ENCODE data around the gene ABL2.

The ABL2 gene

GRCh38 chr1:179156708-179157107 lies 72.8 kb downstream of the ABL2 start:
- Mint-ChIP-seq H3K9me3 (no peaks in the 10 kb centered on the region), H3K27ac (ENCODE audit: low read depth) (no peak overlapping the region), H3K36me3 (ENCODE audit: insufficient read depth) (peaks cover 1% of the 10 kb centered on the region), H3K4me3 (no peak overlapping the region), H3K27me3 (no peaks in the 10 kb centered on the region), H3K4me1 (peaks cover 17% of the 10 kb centered on the region)
- no peak for ATAC-seq (replicated peaks; ENCODE audit: extremely low read depth, poor library complexity, severe bottlenecking)
- no peak for DNase-seq (ENCODE audit: low spot score in 2 of 2)

DNA sequence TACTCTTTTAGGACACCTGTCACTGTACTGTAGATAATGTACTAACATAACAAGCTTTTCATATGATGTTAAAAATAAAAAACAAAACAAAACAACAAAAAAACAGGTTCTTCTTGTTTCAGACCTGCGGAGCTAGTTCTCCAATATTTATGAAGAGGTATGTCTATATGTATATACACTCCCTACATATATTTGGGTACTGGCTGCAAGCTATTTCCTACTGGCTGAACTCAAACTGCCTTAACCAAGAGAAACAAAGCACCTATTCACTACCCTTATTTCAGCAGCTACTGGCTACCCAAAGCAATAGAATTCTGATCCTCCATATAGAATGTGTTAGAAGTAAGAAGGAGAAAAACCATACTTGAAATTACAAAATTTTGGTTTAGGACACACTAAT lies 73.5 kb downstream of the ABL2 start:
- Mint-ChIP-seq H3K36me3 (ENCODE audit: insufficient read depth) (peaks cover 1% of the 10 kb centered on the region), H3K9me3 (no peaks in the 10 kb centered on the region), H3K27me3 (no peaks in the 10 kb centered on the region), H3K27ac (ENCODE audit: low read depth) (no peak overlapping the region), H3K4me1 (peaks cover 15% of the 10 kb centered on the region), H3K4me3 (no peak overlapping the region)
- ATAC-seq (replicated peaks; ENCODE audit: extremely low read depth, poor library complexity, severe bottlenecking) (no peak), DNase-seq (ENCODE audit: low spot score in 2 of 2) (no peak)

GRCh38 chr1:179155615-179156014 lies 73.9 kb downstream of the ABL2 start:
- DNase-seq (ENCODE audit: low spot score in 2 of 2): no peak
- Mint-ChIP-seq H3K9me3 (no peaks in the 10 kb centered on the region), H3K27ac (ENCODE audit: low read depth) (no peak overlapping the region), H3K27me3 (no peaks in the 10 kb centered on the region), H3K4me3 (no peak overlapping the region), H3K4me1 (peaks cover 15% of the 10 kb centered on the region), H3K36me3 (ENCODE audit: insufficient read depth) (peaks cover 1% of the 10 kb centered on the region)
- ATAC-seq (replicated peaks; ENCODE audit: extremely low read depth, poor library complexity, severe bottlenecking): no peak

DNA sequence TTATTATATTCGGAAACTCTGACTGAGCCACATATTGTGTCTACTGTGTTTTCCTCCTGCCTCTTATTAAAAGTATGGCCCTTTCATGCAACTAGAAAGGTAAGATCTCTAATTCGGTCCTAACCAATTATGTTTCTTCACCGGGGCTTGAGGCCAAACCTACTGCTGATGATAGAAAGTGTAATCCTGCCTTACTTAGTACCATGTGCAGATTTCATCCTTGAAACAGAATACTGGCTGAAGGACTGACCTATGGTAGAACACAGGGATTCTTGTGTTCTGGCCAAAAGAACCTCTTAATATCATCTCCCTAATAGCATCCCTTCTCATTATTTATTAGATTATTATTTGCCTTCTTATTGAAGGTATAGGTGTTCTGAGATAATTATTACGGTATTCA lies 75.0 kb downstream of the ABL2 start:
- ATAC-seq (replicated peaks; ENCODE audit: extremely low read depth, poor library complexity, severe bottlenecking) (no peak), DNase-seq (ENCODE audit: low spot score in 2 of 2) (no peak)
- no peak overlapping the region for H3K4me3 Mint-ChIP-seq
- peaks cover 15% of the 10 kb centered on the region for H3K4me1 Mint-ChIP-seq
- no peaks in the 10 kb centered on the region for H3K9me3 Mint-ChIP-seq
- no peak overlapping the region for H3K27ac Mint-ChIP-seq (ENCODE audit: low read depth)
- H3K27me3 Mint-ChIP-seq: no peaks in the 10 kb centered on the region
- H3K36me3 Mint-ChIP-seq (ENCODE audit: insufficient read depth): peaks cover 1% of the 10 kb centered on the region

DNA sequence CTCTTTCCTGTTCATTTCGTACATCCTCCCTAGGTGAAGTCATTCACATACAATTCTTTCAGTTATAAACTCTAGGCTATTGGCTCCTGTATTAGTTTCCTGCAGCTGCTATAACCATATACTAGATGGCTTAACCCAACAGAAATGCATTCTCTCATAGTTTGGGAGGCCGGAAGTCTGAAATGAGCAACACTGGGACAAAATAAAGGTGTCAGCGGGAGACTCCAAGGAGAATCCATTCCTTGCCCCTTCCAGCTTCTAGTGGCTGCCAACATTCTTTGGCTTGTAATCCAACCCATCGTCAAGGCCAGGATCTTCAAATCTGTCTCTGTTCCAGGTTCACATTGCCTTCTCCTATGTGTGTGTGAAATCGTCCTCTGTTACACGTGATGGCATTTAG lies 76.3 kb downstream of the ABL2 start:
- Mint-ChIP-seq H3K4me3 (no peak overlapping the region), H3K9me3 (no peaks in the 10 kb centered on the region), H3K27ac (ENCODE audit: low read depth) (no peak overlapping the region), H3K27me3 (no peaks in the 10 kb centered on the region), H3K36me3 (ENCODE audit: insufficient read depth) (peaks cover 3% of the 10 kb centered on the region), H3K4me1 (peaks cover 15% of the 10 kb centered on the region)
- ATAC-seq (replicated peaks; ENCODE audit: extremely low read depth, poor library complexity, severe bottlenecking) (no peak), DNase-seq (ENCODE audit: low spot score in 2 of 2) (no peak)

DNA sequence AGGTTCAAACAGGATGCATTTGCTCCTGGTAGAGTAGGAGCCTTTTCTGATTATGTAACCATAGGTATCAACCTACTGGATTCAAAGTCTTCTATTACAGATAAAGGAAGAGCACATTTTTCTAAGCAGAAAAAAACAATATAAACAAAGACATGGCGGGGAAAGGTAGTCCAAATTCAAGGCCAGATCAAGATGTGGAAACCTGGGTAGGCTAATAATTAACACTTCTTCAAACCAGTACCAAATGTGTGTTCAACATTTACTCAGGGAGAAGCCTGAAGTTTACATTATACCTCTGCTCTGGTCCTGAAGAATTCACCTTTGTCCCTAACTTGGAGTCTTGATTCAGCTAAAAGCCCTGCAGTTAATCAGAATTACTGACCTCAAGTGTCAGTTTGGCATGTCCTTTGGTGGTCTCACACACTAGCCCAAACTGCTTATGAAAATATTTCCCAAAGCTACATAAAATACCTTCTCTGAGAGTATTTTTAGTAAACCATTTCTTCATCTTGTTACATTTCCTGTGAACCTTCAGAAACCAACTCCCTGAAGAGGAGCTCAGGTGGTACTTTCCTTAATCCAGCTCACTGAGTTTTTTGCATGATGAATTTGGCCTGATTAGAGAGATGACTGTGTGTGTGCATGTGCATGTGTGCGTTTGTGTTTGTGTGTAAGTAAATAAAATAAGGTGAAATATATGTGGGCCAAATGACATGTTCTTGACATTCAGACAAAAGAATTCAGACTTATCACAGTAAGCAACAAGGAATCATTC lies 77.4 kb downstream of the ABL2 start:
- Mint-ChIP-seq H3K9me3 (no peaks in the 10 kb centered on the region), H3K27ac (ENCODE audit: low read depth) (no peak overlapping the region), H3K27me3 (no peaks in the 10 kb centered on the region), H3K4me3 (no peak overlapping the region), H3K36me3 (ENCODE audit: insufficient read depth) (peaks cover 3% of the 10 kb centered on the region), H3K4me1 (peaks cover 15% of the 10 kb centered on the region)
- no peak for ATAC-seq (replicated peaks; ENCODE audit: extremely low read depth, poor library complexity, severe bottlenecking)
- DNase-seq (ENCODE audit: low spot score in 2 of 2): no peak

DNA sequence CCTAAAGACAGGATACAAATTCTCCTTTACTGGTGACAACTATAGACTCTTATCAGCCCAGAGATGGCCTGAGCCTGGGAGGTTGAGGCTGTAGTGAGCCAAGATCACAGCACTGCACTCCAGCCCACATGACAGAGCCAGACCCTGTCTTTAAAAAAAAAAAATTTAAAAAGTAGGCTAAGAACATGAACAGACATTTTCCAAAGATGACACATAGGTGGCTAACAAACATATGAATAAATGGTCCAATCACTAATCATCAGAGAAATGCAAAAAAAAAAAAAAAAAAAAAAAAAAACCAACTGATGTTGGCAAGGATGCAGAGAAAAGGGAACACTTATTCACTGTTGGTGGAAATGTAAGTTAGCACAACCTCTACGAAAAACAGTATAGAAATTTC lies 82.6 kb downstream of the ABL2 start:
- DNase-seq (ENCODE audit: low spot score in 2 of 2) (no peak), ATAC-seq (replicated peaks; ENCODE audit: extremely low read depth, poor library complexity, severe bottlenecking) (no peak)
- no peak overlapping the region for H3K4me3 Mint-ChIP-seq
- peaks cover 4% of the 10 kb centered on the region for H3K36me3 Mint-ChIP-seq (ENCODE audit: insufficient read depth)
- no peaks in the 10 kb centered on the region for H3K27me3 Mint-ChIP-seq
- H3K4me1 Mint-ChIP-seq: peaks cover 10% of the 10 kb centered on the region
- H3K9me3 Mint-ChIP-seq: no peaks in the 10 kb centered on the region
- no peak overlapping the region for H3K27ac Mint-ChIP-seq (ENCODE audit: low read depth)

DNA sequence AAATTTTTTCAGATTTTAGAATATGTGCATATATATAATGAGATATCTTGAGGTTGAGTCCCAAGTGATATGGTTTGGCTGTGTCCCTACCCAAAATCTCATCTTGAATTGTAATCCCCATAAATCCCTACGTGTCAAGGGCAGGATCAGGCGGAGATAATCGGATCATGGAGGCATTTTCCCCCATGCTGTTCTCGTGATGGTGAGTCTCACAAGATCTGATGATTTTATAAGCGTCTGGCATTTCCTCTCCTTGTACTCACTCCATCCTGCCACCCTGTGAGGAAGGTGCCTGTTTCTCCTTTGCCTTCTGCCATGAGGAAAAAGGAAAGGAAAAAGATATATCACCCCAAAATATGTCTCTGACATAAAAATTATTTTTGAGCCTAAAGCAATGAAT lies 83.0 kb downstream of the ABL2 start:
- Mint-ChIP-seq H3K9me3 (no peaks in the 10 kb centered on the region), H3K4me3 (no peak overlapping the region), H3K4me1 (peaks cover 15% of the 10 kb centered on the region), H3K27ac (ENCODE audit: low read depth) (no peak overlapping the region), H3K36me3 (ENCODE audit: insufficient read depth) (peaks cover 4% of the 10 kb centered on the region), H3K27me3 (no peaks in the 10 kb centered on the region)
- DNase-seq (ENCODE audit: low spot score in 2 of 2): no peak
- no peak for ATAC-seq (replicated peaks; ENCODE audit: extremely low read depth, poor library complexity, severe bottlenecking)

DNA sequence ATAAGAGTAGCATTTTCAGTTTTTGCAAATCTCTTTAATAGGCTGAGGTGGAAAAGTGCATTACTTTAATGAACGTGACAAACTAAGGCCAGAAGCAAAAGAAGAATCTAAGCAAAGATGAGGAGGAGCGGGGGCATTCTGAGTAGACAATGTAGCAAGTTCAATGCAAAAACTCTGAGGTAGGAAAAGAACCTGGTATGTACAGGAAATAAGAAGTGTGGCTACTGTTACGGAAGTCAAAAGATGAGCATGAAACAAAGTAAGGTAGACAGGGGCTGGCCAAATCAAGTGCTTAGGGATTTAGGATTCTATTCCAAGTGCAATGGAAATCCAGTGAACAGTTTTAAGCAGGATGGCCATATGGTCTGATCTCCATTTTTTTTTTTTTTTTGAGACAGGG lies 84.0 kb downstream of the ABL2 start:
- peaks cover 16% of the 10 kb centered on the region for H3K4me1 Mint-ChIP-seq

DNA sequence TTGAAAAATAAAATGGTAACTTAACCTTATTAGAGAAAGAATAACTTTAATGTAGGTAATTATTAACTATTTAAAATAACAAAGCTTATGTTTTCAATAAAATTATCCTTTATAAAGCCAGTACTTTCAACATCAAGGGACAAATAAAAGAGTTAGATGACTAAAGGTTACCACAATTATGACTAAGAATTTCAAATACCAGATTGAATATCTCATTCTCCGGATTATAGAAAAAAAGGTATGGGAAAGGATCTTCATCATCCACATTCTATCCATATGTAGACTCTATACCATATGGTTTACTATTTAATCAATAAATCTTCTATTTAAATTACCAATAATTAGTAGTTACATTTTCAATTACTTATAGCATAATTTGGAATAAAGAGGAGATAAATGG lies 84.9 kb downstream of the ABL2 start:
- DNase-seq (ENCODE audit: low spot score in 2 of 2) (no peak), ATAC-seq (replicated peaks; ENCODE audit: extremely low read depth, poor library complexity, severe bottlenecking) (no peak)
- Mint-ChIP-seq H3K9me3 (no peaks in the 10 kb centered on the region), H3K4me1 (peaks cover 16% of the 10 kb centered on the region), H3K36me3 (ENCODE audit: insufficient read depth) (peaks cover 6% of the 10 kb centered on the region), H3K4me3 (no peak overlapping the region), H3K27ac (ENCODE audit: low read depth) (no peak overlapping the region), H3K27me3 (no peaks in the 10 kb centered on the region)

More for the DNA sequence above, 84.0 kb downstream of the ABL2 start:
- Mint-ChIP-seq H3K36me3 (ENCODE audit: insufficient read depth) (peaks cover 6% of the 10 kb centered on the region), H3K4me3 (no peak overlapping the region), H3K27me3 (no peaks in the 10 kb centered on the region), H3K27ac (ENCODE audit: low read depth) (no peak overlapping the region), H3K9me3 (no peaks in the 10 kb centered on the region)
- no peak for DNase-seq (ENCODE audit: low spot score in 2 of 2)
- no peak for ATAC-seq (replicated peaks; ENCODE audit: extremely low read depth, poor library complexity, severe bottlenecking)

DNA sequence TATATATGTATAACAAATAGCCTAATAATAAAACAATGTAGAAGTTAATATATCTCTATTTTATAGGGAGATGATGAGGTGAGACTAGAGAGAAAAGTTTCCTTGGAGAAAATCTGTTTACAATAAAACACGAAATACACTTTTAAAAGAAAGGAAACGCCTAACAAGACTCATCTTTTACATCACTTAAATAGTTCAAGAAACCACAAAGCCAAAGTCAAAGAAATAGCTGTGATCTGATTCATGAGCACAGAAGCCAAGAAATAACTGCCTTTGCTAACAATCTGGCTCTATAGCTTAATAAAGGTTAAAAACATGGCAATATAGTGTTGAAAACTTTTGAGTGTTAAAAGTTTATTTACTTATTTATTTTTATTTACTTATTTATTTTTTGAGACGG lies 86.2 kb downstream of the ABL2 start:
- no peak for ATAC-seq (replicated peaks; ENCODE audit: extremely low read depth, poor library complexity, severe bottlenecking)
- Mint-ChIP-seq H3K4me1 (peaks cover 16% of the 10 kb centered on the region), H3K27me3 (no peaks in the 10 kb centered on the region), H3K36me3 (ENCODE audit: insufficient read depth) (peaks cover 4% of the 10 kb centered on the region), H3K4me3 (no peak overlapping the region), H3K9me3 (no peaks in the 10 kb centered on the region), H3K27ac (ENCODE audit: low read depth) (no peak overlapping the region)
- no peak for DNase-seq (ENCODE audit: low spot score in 2 of 2)

DNA sequence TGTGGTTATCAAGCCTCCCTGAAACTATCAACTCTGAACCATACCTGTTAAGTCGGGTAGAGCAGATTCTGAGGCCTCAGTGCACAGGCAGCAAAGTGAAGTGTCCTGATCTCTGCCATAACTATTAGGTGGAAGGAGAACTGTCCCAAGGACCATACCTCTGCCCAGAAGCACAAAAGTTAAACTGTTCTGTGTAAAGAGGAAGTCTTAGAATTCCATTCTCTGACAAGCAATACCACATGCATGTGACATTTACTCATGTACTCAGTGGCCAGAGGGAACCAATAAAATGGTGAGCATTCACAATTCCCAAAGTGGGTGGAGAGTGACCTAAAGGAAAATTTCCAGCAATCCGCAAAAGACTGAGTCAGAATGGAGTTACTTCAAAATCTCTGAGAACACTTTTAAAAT lies 86.6 kb downstream of the ABL2 start:
- Mint-ChIP-seq H3K9me3 (no peaks in the 10 kb centered on the region), H3K4me1 (peaks cover 16% of the 10 kb centered on the region), H3K4me3 (no peak overlapping the region), H3K36me3 (ENCODE audit: insufficient read depth) (peaks cover 4% of the 10 kb centered on the region), H3K27me3 (no peaks in the 10 kb centered on the region), H3K27ac (ENCODE audit: low read depth) (no peak overlapping the region)
- ATAC-seq (replicated peaks; ENCODE audit: extremely low read depth, poor library complexity, severe bottlenecking) (peak; percentile 56), DNase-seq (ENCODE audit: low spot score in 2 of 2) (no peak)

DNA sequence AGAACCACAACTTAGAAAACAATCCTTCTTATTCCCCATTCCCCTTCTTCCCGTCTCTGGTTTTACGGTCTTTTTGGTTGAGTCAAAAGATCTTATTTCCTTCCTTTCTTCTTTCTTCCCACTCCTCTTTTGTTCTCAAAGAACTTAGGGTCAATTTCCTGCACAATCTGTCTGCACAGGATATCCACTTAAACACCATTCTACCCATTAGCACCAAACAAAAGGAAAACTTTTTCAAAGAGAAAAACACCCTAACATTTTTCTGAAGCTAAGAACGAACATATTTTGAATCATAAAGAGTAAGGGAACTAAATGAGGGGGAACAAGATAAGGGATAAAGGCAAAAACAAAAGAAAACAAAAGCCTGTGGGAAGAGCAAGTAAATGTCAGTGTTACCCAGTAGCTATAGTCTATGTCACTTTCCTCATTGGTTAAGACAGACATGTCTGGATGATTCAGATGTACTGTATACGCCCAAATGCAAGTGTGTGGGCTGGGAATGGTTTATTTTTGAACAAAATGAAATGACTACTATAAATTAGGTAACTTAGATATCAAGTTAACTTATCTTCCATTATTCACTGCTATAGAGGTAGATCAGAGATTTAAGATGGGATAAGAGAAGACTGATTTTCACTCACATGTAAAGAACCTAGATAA lies 87.8 kb downstream of the ABL2 start:
- no peak for ATAC-seq (replicated peaks; ENCODE audit: extremely low read depth, poor library complexity, severe bottlenecking)
- peaks cover 4% of the 10 kb centered on the region for H3K36me3 Mint-ChIP-seq (ENCODE audit: insufficient read depth)
- H3K27ac Mint-ChIP-seq (ENCODE audit: low read depth): no peak overlapping the region
- no peaks in the 10 kb centered on the region for H3K9me3 Mint-ChIP-seq
- H3K4me3 Mint-ChIP-seq: no peak overlapping the region
- peaks cover 16% of the 10 kb centered on the region for H3K4me1 Mint-ChIP-seq
- no peaks in the 10 kb centered on the region for H3K27me3 Mint-ChIP-seq
- DNase-seq (ENCODE audit: low spot score in 2 of 2): no peak

Measured in central memory CD8-positive, alpha-beta T cell (primary cell).